GM23338 (cell line): ENCODE data around the gene PHLDB1.

ENCODE experiments used
- CTCF ChIP-seq, 2 experiments: fragments of 200-600 bp in 1 of 2; sonication (generic) in 1 of 2; conservative IDR thresholded peaks; 2 replicates each; pipeline versions ENCODE4 v1.5.1 to v1.6.1; 2016 to 2017; ENCODE audit warnings: antibody characterized with exemption in 2 of 2, low read depth in 2 of 2, mild to moderate bottlenecking in 2 of 2, moderate library complexity in 1 of 2
- EZH2 ChIP-seq: fragments of 200-600 bp; sonication (generic); IDR thresholded peaks from one replicate; pipeline ENCODE4 v1.8.0; 2017; ENCODE audit warnings: antibody characterized with exemption, mild to moderate bottlenecking, low read depth; ENCODE audit not compliant: unreplicated experiment
- NANOG ChIP-seq: IDR thresholded peaks from 2 replicates; pipeline ENCODE4 v1.6.1; 2016; ENCODE audit warnings: antibody characterized with exemption, borderline replicate concordance
- POLR2AphosphoS5 ChIP-seq: IDR thresholded peaks from 2 replicates; pipeline ENCODE4 v1.6.1; 2016; ENCODE audit warnings: antibody characterized with exemption, low read depth
- TF ChIP-seq, protein P1 (sequence below): IDR thresholded peaks from one replicate; pipeline ENCODE4 v1.6.1; 2018; ENCODE audit warnings: antibody characterized with exemption; ENCODE audit not compliant: unreplicated experiment

DNA sequence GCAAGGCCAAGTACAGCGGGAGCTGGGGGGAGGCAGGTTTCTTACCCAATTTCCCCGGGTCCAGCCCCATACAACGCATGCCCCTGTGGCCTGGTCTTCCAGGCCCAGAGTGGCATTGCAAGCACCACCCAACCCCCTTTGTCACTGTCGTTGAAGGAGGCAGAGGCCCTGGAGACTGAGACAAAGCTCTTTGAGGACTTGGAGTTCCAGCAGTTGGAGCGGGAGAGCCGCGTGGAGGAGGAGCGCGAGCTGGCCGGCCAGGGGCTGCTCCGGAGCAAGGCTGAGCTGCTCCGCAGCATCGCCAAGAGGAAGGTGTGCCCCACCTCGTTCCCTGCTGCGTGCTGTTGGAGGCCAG is 27.8 kb downstream of the PHLDB1 start:
- TF ChIP-seq EZH2 (no peak), CTCF (conservative IDR thresholded peaks at IDR 0.05; ENCODE audit: low read depth in 2 of 2) (no peak), POLR2AphosphoS5 (no peak), NANOG (no peak)
- TF ChIP-seq, protein P1, sequence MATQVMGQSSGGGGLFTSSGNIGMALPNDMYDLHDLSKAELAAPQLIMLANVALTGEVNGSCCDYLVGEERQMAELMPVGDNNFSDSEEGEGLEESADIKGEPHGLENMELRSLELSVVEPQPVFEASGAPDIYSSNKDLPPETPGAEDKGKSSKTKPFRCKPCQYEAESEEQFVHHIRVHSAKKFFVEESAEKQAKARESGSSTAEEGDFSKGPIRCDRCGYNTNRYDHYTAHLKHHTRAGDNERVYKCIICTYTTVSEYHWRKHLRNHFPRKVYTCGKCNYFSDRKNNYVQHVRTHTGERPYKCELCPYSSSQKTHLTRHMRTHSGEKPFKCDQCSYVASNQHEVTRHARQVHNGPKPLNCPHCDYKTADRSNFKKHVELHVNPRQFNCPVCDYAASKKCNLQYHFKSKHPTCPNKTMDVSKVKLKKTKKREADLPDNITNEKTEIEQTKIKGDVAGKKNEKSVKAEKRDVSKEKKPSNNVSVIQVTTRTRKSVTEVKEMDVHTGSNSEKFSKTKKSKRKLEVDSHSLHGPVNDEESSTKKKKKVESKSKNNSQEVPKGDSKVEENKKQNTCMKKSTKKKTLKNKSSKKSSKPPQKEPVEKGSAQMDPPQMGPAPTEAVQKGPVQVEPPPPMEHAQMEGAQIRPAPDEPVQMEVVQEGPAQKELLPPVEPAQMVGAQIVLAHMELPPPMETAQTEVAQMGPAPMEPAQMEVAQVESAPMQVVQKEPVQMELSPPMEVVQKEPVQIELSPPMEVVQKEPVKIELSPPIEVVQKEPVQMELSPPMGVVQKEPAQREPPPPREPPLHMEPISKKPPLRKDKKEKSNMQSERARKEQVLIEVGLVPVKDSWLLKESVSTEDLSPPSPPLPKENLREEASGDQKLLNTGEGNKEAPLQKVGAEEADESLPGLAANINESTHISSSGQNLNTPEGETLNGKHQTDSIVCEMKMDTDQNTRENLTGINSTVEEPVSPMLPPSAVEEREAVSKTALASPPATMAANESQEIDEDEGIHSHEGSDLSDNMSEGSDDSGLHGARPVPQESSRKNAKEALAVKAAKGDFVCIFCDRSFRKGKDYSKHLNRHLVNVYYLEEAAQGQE, result no peak
